Left renal pelvis (tissue), 4 donors: Measurements from ENCODE around the gene ZDHHC22. TPM values are rescaled to one million over a fixed set of nuclear protein-coding genes. Genes with fewer than 3 reads are reported as not detected.

Experiments
- DNase-seq, 4 donors: peaks; one replicate each; pipeline ENCODE4 v3.0.0-alpha.2; 2013; ENCODE audit warnings: low read depth in 4 of 4, low spot score in 3 of 4
- polyA plus RNA-seq, 4 donors: library from polyadenylated mRNA; unstranded; fragments of 120-200 nt; gene quantifications; one replicate each; pipeline ENCODE4 v1.2.1, GENCODE V29; 2013; ENCODE audit not compliant: insufficient read length in 4 of 4

ZDHHC22 gene
- polyA plus RNA-seq, 4 donors, result 0.33 to 1.1 (median 0.77) TPM

- DNase-seq, result no peak
Observed at GRCh38 chr14:77086017-77086727, 55.4 kb downstream of the ZDHHC22 start.

DNA sequence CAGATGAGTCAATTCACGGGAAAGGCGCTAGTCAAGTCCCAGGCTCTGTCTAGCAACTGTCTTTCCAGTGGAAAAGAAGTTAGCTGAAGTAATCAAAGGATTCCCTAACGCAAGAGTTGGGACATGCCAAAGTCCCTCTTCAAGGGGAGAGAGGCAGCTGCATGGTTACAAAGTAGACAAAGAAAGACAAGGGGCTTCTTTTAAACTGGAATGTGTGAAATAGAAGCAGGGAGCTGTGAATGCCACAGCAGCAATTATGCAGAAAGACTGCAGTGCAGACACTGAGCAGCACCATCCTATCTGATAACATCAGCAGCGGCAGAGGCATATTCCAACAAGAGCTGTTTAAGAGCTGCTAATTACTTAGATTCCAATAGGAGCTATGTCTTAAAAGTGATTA is 56.1 kb downstream of the ZDHHC22 start:
- DNase-seq, result no peak

DNA sequence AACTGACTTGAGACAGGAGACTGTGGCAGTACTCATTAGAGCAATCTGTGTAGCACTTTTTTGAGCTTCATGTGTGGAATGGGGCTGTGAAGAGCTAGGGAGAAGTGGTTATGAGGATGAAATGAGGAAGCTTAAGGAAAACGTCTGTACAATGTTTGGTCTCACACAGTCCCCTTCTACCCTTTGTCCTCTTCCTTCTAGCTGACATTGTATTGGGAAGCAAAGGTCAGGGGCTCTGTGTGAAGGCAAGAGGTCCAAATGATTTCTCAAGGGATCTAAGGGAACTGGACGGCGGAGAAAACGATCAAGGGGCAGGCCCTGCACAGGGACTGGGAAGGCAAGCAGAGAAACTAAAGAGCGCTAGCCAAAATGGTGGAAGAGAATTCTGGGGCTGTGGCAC is 56.6 kb downstream of the ZDHHC22 start:
- no peak for DNase-seq

DNA sequence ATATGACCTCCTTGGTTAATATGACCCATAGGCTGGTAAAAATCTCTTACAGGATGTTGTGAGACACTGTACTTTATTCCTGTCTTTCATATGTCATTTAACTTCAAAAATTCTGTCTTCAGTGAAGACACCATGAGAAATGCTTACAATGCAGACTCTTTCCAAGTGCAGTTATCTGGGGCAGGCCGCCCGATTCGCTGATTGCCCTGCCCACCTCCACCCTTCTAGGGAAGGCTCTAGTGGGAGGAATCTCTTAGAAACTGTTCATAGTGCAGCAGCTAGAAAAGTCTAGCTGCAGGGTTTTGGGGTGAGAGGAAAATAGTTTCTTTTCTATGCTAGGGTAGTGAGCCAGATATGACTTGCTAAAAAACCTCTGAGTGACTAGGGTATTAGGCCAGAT is 58.5 kb downstream of the ZDHHC22 start:
- no peak for DNase-seq

GRCh38 chr14:77082356-77082755 is 59.2 kb downstream of the ZDHHC22 start:
- no peak for DNase-seq

Other genes with a start within 250 kb of the ZDHHC22 start
- gene IRF2BPL, start 113.1 kb downstream of the ZDHHC22 start, polyA plus RNA-seq, result 100 to 1,000 TPM in 1 of 4 donors, 10 to 100 TPM in 3; 43.3 to 108 (median 49.6) TPM
- gene CIPC, start 43.5 kb downstream of the ZDHHC22 start, polyA plus RNA-seq, result 10 to 100 TPM; 13.9 to 26.8 (median 25.3) TPM
- 1 to 10 TPM in 1 of 4 donors, under 1 TPM in 3; 0.29 to 1.3 (median 0.90) TPM for gene TMEM63C, start 40.0 kb upstream of the ZDHHC22 start, polyA plus RNA-seq
- under 1 TPM in 1 of 4 donors, not detected in 3; 0.07 TPM for gene NGB, start 129.4 kb upstream of the ZDHHC22 start, polyA plus RNA-seq
- 10 to 100 TPM; 32.8 to 52.3 (median 42.2) TPM for gene POMT2, start 179.1 kb upstream of the ZDHHC22 start, polyA plus RNA-seq
- 10 to 100 TPM; 16.3 to 30.5 (median 25.0) TPM for gene GSTZ1, start 179.2 kb upstream of the ZDHHC22 start, polyA plus RNA-seq
- gene TMED8, start 235.3 kb upstream of the ZDHHC22 start, polyA plus RNA-seq, result 10 to 100 TPM; 11.1 to 24.4 (median 22.4) TPM
- gene SAMD15, start 235.6 kb upstream of the ZDHHC22 start, polyA plus RNA-seq, result 10 to 100 TPM in 1 of 4 donors, 1 to 10 TPM in 3; 1.5 to 10.4 (median 9.6) TPM